Measurements from ENCODE around the gene RNF145.

DNA sequence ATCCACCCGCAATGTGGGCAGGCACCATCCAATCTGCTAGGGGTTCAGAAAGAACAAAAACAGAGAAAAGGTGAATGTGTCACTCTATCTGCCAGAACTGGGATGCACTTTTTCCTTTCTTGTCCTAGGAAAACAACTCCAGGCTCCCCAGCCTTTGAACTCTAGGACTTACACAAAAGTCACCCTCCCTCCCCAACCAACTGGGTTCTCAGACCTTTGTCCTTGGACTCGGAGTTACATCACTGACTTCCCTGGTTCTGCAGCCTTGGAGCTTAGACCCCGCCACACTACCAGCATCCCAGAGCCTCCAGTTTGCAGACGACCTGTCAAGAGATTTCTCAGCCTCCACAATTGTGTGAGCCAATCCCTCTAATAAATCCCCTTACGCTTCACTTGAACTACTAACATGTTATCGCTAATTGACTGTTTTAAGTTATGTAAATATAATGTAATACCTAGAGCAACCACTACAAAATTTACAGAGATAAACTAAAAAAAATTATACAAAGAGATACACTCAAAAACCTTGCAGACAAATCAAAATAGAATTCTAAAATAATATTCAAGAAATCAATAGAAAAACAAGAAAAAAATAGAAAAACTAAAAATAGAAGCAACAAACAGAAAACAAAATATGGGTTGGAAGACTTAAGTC lies 48.4 kb upstream of the RNF145 start:
- TF ChIP-seq, protein P1, sequence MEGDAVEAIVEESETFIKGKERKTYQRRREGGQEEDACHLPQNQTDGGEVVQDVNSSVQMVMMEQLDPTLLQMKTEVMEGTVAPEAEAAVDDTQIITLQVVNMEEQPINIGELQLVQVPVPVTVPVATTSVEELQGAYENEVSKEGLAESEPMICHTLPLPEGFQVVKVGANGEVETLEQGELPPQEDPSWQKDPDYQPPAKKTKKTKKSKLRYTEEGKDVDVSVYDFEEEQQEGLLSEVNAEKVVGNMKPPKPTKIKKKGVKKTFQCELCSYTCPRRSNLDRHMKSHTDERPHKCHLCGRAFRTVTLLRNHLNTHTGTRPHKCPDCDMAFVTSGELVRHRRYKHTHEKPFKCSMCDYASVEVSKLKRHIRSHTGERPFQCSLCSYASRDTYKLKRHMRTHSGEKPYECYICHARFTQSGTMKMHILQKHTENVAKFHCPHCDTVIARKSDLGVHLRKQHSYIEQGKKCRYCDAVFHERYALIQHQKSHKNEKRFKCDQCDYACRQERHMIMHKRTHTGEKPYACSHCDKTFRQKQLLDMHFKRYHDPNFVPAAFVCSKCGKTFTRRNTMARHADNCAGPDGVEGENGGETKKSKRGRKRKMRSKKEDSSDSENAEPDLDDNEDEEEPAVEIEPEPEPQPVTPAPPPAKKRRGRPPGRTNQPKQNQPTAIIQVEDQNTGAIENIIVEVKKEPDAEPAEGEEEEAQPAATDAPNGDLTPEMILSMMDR (IDR thresholded peaks at IDR 0.05; ENCODE audit: low read length) = no peak
- TF ChIP-seq EZH2 (IDR thresholded peaks at IDR 0.05; ENCODE audit: borderline replicate concordance, low read length) = no peak

Data from OCI-LY1 (cell line).